B cell (primary cell): ENCODE results near the gene TTL. TPM values are rescaled to one million over a fixed set of nuclear protein-coding genes. Genes with fewer than 3 reads are reported as not detected.
A peak's percentile ranks its signal among the peaks of the same experiment; 100 is the strongest.
"Not testable (repeated sequence)": the region's sequence is repeated elsewhere in the genome, so short reads cannot be mapped to it uniquely, and the experiment has no call there.

Experiments used
- ATAC-seq: fragments of 200-7000 bp; cut with Tn5 transposase; one replicate; pipeline ENCODE4 v1.10.0; 2021; ENCODE audit warnings: low read depth, mild to moderate bottlenecking, moderate number of reproducible peaks, moderate library complexity
- CTCF ChIA-PET: fragments of 350-600 bp; sonication (Branson Sonifier 250); formaldehyde crosslinking; loops from one replicate; lab custom pipeline; 2021; ENCODE audit warnings: antibody characterized with exemption, inconsistent platforms; lab: Charles Lee
- POLR2A ChIA-PET: fragments of 350-600 bp; sonication (Branson Sonifier 250); formaldehyde crosslinking; loops from one replicate; lab custom pipeline; 2021; ENCODE audit warnings: antibody characterized with exemption; lab: Charles Lee
- DNase-seq: peaks from one replicate; pipeline ENCODE4 v3.0.0; 2013
- H2AFZ ChIP-seq: 2 replicates; pipeline ENCODE4 v1.6.1; 2012; ENCODE audit warnings: mild to moderate bottlenecking, low read depth, low read length; ENCODE audit not compliant: insufficient read depth, poor library complexity, severe bottlenecking
- H3K27ac ChIP-seq, 2 donors: 1 replicate in 1 of 2; 2 replicates in 1 of 2; pipeline ENCODE4 v1.5.1; 2012 to 2013; ENCODE audit warnings: low read length in 2 of 2, mild to moderate bottlenecking in 2 of 2, moderate library complexity in 1 of 2
- H3K27me3 ChIP-seq, 4 experiments: fragments of 200-600 bp in 1 of 4; sonication (generic) in 1 of 4; replicated peaks in 1 of 4; 1 replicate in 2 of 4; 2 replicates in 2 of 4; pipeline versions ENCODE4 v1.6.1 to v1.7.0; 2013 to 2016; ENCODE audit warnings: low read length in 3 of 4, mild to moderate bottlenecking in 2 of 4, mixed read lengths in 1 of 4, moderate library complexity in 1 of 4; ENCODE audit not compliant: insufficient read depth in 4 of 4, control insufficient read depth in 3 of 4; ENCODE audit errors: control extremely low read depth in 1 of 4
- H3K36me3 ChIP-seq, 2 experiments: replicated peaks in 1 of 2; 1 replicate in 1 of 2; 2 replicates in 1 of 2; pipeline versions ENCODE4 v1.6.1 to v1.7.1; 2013; ENCODE audit warnings: low read length in 1 of 2; ENCODE audit not compliant: insufficient read depth in 2 of 2, control insufficient read depth in 1 of 2; ENCODE audit errors: control extremely low read depth in 1 of 2, extremely low read depth in 1 of 2
- H3K4me1 ChIP-seq, 2 donors: fragments of 200-600 bp in 1 of 2; sonication (generic) in 1 of 2; 1 replicate in 1 of 2; 2 replicates in 1 of 2; pipeline versions ENCODE4 v1.5.1 to v1.6.1; 2013 to 2017; ENCODE audit warnings: low read length in 2 of 2; ENCODE audit not compliant: control insufficient read depth in 2 of 2, insufficient read depth in 2 of 2
- H3K4me2 ChIP-seq: replicated peaks from 2 replicates; pipeline ENCODE3; 2012; ENCODE audit warnings: mild to moderate bottlenecking, low read depth, low read length; ENCODE audit not compliant: poor library complexity, severe bottlenecking
- H3K4me3 ChIP-seq, 5 experiments: fragments of 200-600 bp in 1 of 5; sonication (generic) in 1 of 5; 1 replicate in 3 of 5; 2 replicates in 2 of 5; pipeline versions ENCODE4 v1.5.1 to v1.7.0; 2011 to 2016; ENCODE audit warnings: low read length in 4 of 5, mild to moderate bottlenecking in 4 of 5, low read depth in 2 of 5, control low read depth in 1 of 5, moderate library complexity in 1 of 5; ENCODE audit not compliant: insufficient read depth in 1 of 5; ENCODE audit errors: control extremely low read depth in 1 of 5, extremely low read depth in 1 of 5
- H3K79me2 ChIP-seq: fragments of 200-600 bp; sonication (generic); one replicate; pipeline ENCODE4 v1.6.0; 2016; ENCODE audit warnings: low read length; ENCODE audit not compliant: control insufficient read depth, insufficient read depth
- H3K9ac ChIP-seq: fragments of 200-600 bp; sonication (generic); 2 replicates; pipeline ENCODE4 v1.6.1; 2017; ENCODE audit warnings: mild to moderate bottlenecking, low read length, moderate library complexity
- H3K9me3 ChIP-seq, 3 donors: one replicate each; pipeline versions ENCODE4 v1.6.1 to v1.7.1; 2013; ENCODE audit warnings: low read length in 2 of 3; ENCODE audit not compliant: control insufficient read depth in 2 of 3, insufficient read depth in 1 of 3; ENCODE audit errors: control extremely low read depth in 1 of 3
- H4K20me1 ChIP-seq: 2 replicates; pipeline ENCODE4 v1.6.0; 2012; ENCODE audit warnings: mild to moderate bottlenecking, low read length; ENCODE audit not compliant: insufficient read depth, control insufficient read depth, poor library complexity, severe bottlenecking
- H3K27ac Mint-ChIP-seq: one replicate; pipeline ENCODE4 v1.8.0; 2021; ENCODE audit warnings: mixed read lengths
- H3K27me3 Mint-ChIP-seq: one replicate; pipeline ENCODE4 v1.8.0; 2021; ENCODE audit warnings: mixed read lengths
- H3K4me1 Mint-ChIP-seq: one replicate; pipeline ENCODE4 v1.8.0; 2021; ENCODE audit warnings: mixed read lengths
- H3K4me3 Mint-ChIP-seq: one replicate; pipeline ENCODE4 v1.8.0; 2021; ENCODE audit warnings: mixed read lengths
- H3K9me3 Mint-ChIP-seq: one replicate; pipeline ENCODE4 v1.8.0; 2022; ENCODE audit warnings: mixed read lengths; ENCODE audit not compliant: insufficient read depth
- CTCF ChIP-seq: fragments of 200-600 bp; IDR thresholded peaks from one replicate; pipeline ENCODE4 v1.8.0; 2022; ENCODE audit warnings: antibody characterized with exemption, mild to moderate bottlenecking
- WGBS: methylation state at CpG from one replicate; pipeline ENCODE4 v1.1.5; 2013; ENCODE audit warnings: missing lambda C conversion rate; ENCODE audit not compliant: insufficient coverage; 5-methylcytosine and 5-hydroxymethylcytosine counted together
- intact Hi-C: fragments of 100-400 bp; cut with micrococcal nuclease; formaldehyde crosslinking; loops from one replicate; pipeline ENCODE4 v1.10.0; 2022
- polyA plus RNA-seq: library from polyadenylated mRNA; depleted of rRNA; stranded (reverse); fragments of >200 nt; gene quantifications from 2 replicates; pipeline ENCODE4 v1.2.3, GENCODE V29; 2012
- total RNA-seq, 2 donors: library from RNA; stranded (reverse); fragments of 120-200 nt in 1 of 2; gene quantifications; 1 replicate in 1 of 2; 2 replicates in 1 of 2; pipeline versions ENCODE4 v1.2.3 to v1.2.4, GENCODE V29; 2013 to 2022

Gene TTL
- total and polyA plus RNA-seq, 2 donors (not counting 1 experiment from before 2014, with no cell fraction given): 9.5 to 31.4 TPM

GRCh38 chr2:112432735-112433479 lies 49.0 kb upstream of the TTL start:
- Mint-ChIP-seq H3K4me3 (peak overlapping the region; percentile 84), H3K4me1 (peaks cover 18% of the 10 kb centered on the region), H3K27ac (peak overlapping the region; percentile 78)
- not testable (repeated sequence) for H3K27me3 ChIP-seq, H3K9me3 ChIP-seq, H3K27me3 Mint-ChIP-seq, H3K9me3 Mint-ChIP-seq, H3K4me1 ChIP-seq, H4K20me1 ChIP-seq, H3K36me3 ChIP-seq, H3K79me2 ChIP-seq
- Histone ChIP-seq H2AFZ (peak overlapping the region; percentile 54), H3K9ac (peak overlapping the region; percentile 63), H3K4me2 (peak overlapping the region; percentile 46), H3K27ac (peak overlapping the region in 1 of 2 donors; percentile 55), H3K4me3 (peak overlapping the region in 4 of 5 experiments; percentile 39 to 60 (median 50))
- peak; percentile 18 for TF ChIP-seq CTCF
- DNase-seq (peak; percentile 50), ATAC-seq (peak; percentile 51)
- intact Hi-C loops: loop anchor here (2.0 kb wide), 1 partner anchor 174 kb away; no protein-coding TSS in a partner anchor
- ChIA-PET CTCF (interaction anchor here (0.6 to 1.5 kb wide), 4 partner anchors 172 to 546 kb away, joined by 3 to 5 read pairs (median 3); no protein-coding TSS in a partner anchor), POLR2A (interaction anchor here (0.6 kb wide), 3 partner anchors 102 to 384 kb away, joined by 3 read pairs; no protein-coding TSS in a partner anchor)
- WGBS: 3% methylated on average over 76 of the region's 98 CpGs

- no CpG with 5 or more reads among the region's 26 CpGs for WGBS
- TF ChIP-seq CTCF: peak; percentile 57
- peak within 1 kb of the TSS; percentile 84 for H3K4me3 Mint-ChIP-seq
- peak within 1 kb of the TSS; percentile 54 for H2AFZ ChIP-seq
- H3K9me3 ChIP-seq, H3K27me3 ChIP-seq, H3K79me2 ChIP-seq, H4K20me1 ChIP-seq, H3K4me1 ChIP-seq, H3K36me3 ChIP-seq, H3K9me3 Mint-ChIP-seq: not testable (repeated sequence)
- H3K27ac ChIP-seq: peak within 1 kb of the TSS in 1 of 2 donors; percentile 55
- H3K4me1 Mint-ChIP-seq: peaks cover 18% of the 10 kb centered on the region
- ATAC-seq (peak; percentile 99), DNase-seq (peak; percentile 92)
- intact Hi-C loops: loop anchor here (2.0 kb wide), 1 partner anchor 175 kb away; no protein-coding TSS in a partner anchor
- H3K27me3 Mint-ChIP-seq: peaks cover 11% of the 10 kb centered on the region
- H3K9ac ChIP-seq: peak within 1 kb of the TSS; percentile 63
- H3K27ac Mint-ChIP-seq: peak within 1 kb of the TSS; percentile 78
- H3K4me3 ChIP-seq: peak within 1 kb of the TSS in 4 of 5 experiments; percentile 39 to 60 (median 50)
- ChIA-PET POLR2A (interaction anchor here (0.6 kb wide), 3 partner anchors 101 to 384 kb away, joined by 3 read pairs; no protein-coding TSS in a partner anchor), CTCF (interaction anchor here (0.6 to 1.5 kb wide), 3 partner anchors 173 to 546 kb away, joined by 3 to 5 read pairs (median 3); no protein-coding TSS in a partner anchor)
- H3K4me2 ChIP-seq: peak within 1 kb of the TSS; percentile 46
These were observed 48.5 kb upstream of the TTL start, which contains the start of gene RGPD8 for GRCh38 chr2:112433480-112433879. TSS of gene RGPD8 (minus strand) at chr2:112433645. CDS start at chr2:112433453, 192 bp downstream.
